ENCODE results near the gene BCKDHA. TPM values are rescaled to one million over a fixed set of nuclear protein-coding genes. Genes with fewer than 3 reads are reported as not detected.
A peak's percentile ranks its signal among the peaks of the same experiment; 100 is the strongest.
"Not testable (repeated sequence)": the region's sequence is repeated elsewhere in the genome, so short reads cannot be mapped to it uniquely, and the experiment has no call there.

The BCKDHA gene
- total RNA-seq, 2 experiments from 2014 or later, result 18.7 to 20.1 TPM

DNA sequence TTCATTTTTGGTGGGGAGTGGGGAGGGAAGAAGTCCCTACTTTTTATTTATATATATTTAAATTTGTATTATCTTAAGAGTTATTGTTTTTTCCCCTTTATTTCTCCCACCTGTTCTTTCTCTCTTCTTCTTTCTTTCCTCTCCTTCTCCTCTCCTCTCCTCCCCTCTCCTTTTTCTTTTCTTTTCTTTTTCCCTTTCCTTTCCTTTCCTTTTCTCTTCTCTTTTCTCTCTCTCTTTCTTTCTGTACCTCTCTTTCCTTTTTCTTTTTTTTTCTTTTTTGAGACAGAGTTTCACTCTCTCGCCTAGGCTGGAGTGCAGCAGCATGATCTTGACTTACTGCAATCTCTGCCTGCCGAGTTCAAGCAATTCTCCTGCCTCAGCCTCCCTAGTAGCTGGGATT, 1.9 kb downstream of the BCKDHA start:
- no peaks in the 10 kb centered on the region for H3K36me3 Mint-ChIP-seq
- H3K4me1 Mint-ChIP-seq, result peaks cover 35% of the 10 kb centered on the region
- ATAC-seq (no peak), DNase-seq (no peak)
- no peaks in the 10 kb centered on the region for H3K27me3 Mint-ChIP-seq
- H3K27ac Mint-ChIP-seq, result peak overlapping the region; percentile 50
- H3K4me3 Mint-ChIP-seq, result no peak overlapping the region
- CTCF ChIA-PET, result interaction anchor here (1.3 kb wide), 1 partner anchor 11 kb away, joined by 3 read pairs; no protein-coding TSS in a partner anchor
- no peaks in the 10 kb centered on the region for H3K9me3 Mint-ChIP-seq (ENCODE audit: low read depth)

DNA sequence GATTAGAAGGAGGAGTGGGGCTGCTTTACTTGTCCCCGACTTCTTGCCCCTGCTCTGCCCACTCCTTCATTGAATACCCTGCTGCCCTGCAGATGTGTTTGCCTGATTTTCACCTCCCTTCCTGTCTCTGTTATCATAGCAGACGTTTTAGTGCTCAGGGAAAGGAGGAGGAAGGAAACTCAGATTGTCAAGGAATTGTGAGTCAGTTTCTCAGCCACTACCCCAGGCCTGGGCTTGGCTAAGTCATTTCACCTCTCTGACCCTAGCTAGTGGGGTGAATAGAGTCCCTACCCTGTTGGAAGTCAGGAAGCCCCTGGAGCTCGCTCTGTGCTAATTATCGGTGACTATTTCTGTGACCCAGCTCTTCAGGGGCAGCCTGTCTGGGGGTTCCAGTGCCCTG, 3.9 kb downstream of the BCKDHA start:
- H3K36me3 Mint-ChIP-seq, result no peaks in the 10 kb centered on the region
- CTCF ChIA-PET, result no interaction called here

DNA sequence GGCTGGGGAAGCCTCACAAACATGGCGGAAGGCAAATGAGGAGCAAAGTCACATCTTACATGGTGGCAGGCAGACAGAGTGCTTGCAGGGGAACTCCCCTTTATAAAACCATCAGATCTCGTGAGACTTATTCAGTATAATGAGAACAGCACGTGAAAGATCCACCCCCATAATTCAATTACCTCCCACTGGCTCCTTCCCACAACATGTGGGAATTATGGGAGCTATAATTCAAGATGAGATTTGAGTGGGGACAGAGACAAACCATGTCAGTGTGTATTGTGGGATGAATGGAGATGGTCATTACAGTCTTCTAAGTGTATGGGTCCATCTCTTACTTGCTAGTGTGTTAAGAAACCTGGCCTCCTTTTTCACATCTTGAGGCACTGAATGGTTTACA, 4.4 kb downstream of the BCKDHA start:
- ATAC-seq, result no peak
- Mint-ChIP-seq H3K4me3 (no peak overlapping the region), H3K27me3 (no peaks in the 10 kb centered on the region), H3K9me3 (ENCODE audit: low read depth) (no peaks in the 10 kb centered on the region), H3K36me3 (no peaks in the 10 kb centered on the region), H3K27ac (peak overlapping the region; percentile 33), H3K4me1 (peaks cover 23% of the 10 kb centered on the region)
- CTCF ChIA-PET, result no interaction called here
- DNase-seq, result no peak

More for the DNA sequence above, 3.9 kb downstream of the BCKDHA start:
- H3K9me3 Mint-ChIP-seq (ENCODE audit: low read depth), result no peaks in the 10 kb centered on the region
- no peak for DNase-seq
- H3K4me3 Mint-ChIP-seq, result no peak overlapping the region
- H3K27ac Mint-ChIP-seq, result peak overlapping the region; percentile 41
- H3K27me3 Mint-ChIP-seq, result no peaks in the 10 kb centered on the region
- ATAC-seq, result no peak
- peaks cover 25% of the 10 kb centered on the region for H3K4me1 Mint-ChIP-seq

DNA sequence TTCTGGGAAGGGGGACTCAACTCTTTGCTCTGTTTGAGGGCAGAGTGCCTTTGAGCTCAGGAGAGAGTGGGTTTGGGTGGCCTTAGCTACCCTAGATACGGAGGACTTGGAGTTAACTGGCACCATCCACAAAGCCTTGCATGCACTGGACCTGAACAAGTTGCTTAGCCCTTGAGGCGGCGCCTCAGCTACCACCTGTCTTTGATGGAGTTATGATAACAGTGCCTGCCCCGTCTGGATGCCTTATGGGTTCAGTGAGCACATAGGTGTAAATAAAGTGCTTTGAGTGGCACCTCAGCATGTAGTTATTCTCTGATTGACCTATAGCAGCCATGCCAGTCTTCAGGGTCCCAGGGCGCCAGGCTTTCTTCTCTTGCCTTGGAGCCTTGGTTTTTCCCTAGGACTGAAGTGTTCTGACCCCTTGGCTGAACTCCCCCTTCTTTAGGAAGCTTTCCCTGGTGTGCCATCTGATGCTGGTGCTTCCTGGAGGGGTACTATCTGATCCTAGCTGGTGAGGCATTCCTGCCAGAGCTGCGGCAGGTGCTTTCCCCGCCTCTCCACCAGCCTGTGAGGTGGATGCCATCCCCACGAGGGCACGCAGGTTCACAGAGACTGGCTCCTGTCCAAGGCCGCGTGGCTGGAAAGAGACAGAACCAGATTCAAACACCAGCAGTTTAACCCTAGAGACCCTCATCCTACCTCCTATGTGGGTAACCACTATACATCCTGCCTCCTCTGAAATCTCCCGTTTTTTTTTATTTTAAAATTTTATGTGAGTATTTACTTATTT, 5.8 kb downstream of the BCKDHA start:
- Mint-ChIP-seq H3K4me3 (no peak overlapping the region), H3K4me1 (peaks cover 17% of the 10 kb centered on the region), H3K27ac (no peak overlapping the region), H3K27me3 (no peaks in the 10 kb centered on the region), H3K9me3 (ENCODE audit: low read depth) (no peaks in the 10 kb centered on the region), H3K36me3 (no peaks in the 10 kb centered on the region)
- DNase-seq (no peak), ATAC-seq (no peak)
- CTCF ChIA-PET, result no interaction called here

DNA sequence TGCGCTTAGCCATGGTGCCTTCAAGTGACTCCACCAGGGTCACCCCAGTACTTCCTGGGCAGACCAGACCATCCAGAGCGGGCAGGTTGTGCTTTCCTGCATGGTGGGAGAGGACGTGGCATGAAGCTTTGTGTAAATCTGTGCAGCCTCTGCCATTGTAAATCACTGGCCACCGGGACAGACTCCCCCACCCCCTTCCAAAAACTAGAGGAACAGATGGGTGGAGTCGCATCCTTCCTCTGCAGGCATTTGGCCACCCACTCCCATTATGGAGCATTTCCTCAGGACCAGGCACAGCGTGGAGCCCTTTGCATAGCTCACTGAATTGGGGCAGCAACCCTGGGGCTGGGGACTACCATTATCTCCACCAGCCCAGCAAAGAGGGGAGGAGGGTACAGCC, 8.2 kb downstream of the BCKDHA start:
- peaks cover 13% of the 10 kb centered on the region for H3K4me1 Mint-ChIP-seq
- DNase-seq (no peak), ATAC-seq (no peak)
- CTCF ChIA-PET, result no interaction called here
- no peaks in the 10 kb centered on the region for H3K9me3 Mint-ChIP-seq (ENCODE audit: low read depth)
- no peak overlapping the region for H3K4me3 Mint-ChIP-seq
- no peaks in the 10 kb centered on the region for H3K36me3 Mint-ChIP-seq
- no peaks in the 10 kb centered on the region for H3K27me3 Mint-ChIP-seq
- no peak overlapping the region for H3K27ac Mint-ChIP-seq

DNA sequence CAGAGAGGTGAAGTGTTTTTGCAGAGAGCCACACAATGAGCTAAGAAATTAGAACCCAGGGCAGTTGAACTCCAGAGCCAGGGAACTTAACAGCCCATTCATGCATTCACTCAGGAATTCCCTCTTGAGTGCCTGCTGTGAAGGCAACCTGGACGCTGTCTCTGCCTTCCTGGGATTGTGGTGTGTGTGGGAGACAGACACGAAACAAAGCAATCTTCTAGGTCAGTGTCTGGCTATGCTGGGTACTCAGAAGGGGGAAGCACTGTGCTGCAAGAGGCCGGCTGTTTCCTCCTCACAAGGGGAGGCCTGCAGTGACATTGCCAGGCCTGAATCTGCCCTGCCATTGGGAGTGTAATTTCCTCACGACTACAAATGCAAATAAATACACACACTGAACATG, 9.7 kb downstream of the BCKDHA start:
- no peaks in the 10 kb centered on the region for H3K27me3 Mint-ChIP-seq
- no peak overlapping the region for H3K27ac Mint-ChIP-seq
- H3K4me3 Mint-ChIP-seq, result no peak overlapping the region
- ATAC-seq, result no peak
- H3K9me3 Mint-ChIP-seq (ENCODE audit: low read depth), result no peaks in the 10 kb centered on the region
- H3K4me1 Mint-ChIP-seq, result peaks cover 10% of the 10 kb centered on the region
- CTCF ChIA-PET, result no interaction called here
- no peaks in the 10 kb centered on the region for H3K36me3 Mint-ChIP-seq
- no peak for DNase-seq

DNA sequence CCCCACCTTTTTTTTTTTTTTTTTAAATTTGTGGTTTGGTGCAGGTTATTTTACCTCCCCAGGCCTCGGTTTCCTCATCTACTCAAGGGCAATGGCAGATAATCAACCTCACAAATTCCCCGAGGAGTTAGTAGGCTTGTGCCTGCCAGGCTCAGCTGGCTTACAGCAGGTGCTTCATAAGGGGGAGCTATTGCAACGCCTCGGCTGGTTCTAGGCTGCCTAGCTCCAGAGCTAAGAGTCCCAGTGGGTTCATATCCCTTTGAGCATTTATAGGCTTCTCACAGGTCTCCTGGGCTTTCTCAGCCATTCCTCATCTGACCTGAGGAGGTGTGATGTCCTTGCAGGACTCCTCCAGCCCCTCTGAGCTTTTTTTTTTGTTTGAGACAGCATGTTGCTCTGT, 10.6 kb downstream of the BCKDHA start:
- DNase-seq (no peak), ATAC-seq (no peak)
- Mint-ChIP-seq H3K27me3 (no peaks in the 10 kb centered on the region), H3K36me3 (no peaks in the 10 kb centered on the region), H3K9me3 (ENCODE audit: low read depth) (no peaks in the 10 kb centered on the region), H3K27ac (no peak overlapping the region), H3K4me3 (no peak overlapping the region), H3K4me1 (peaks cover 10% of the 10 kb centered on the region)
- CTCF ChIA-PET, result interaction anchor here (0.6 to 1.3 kb wide), 3 partner anchors 29 to 345 kb away, joined by 3 to 5 read pairs (median 4); no protein-coding TSS in a partner anchor

DNA sequence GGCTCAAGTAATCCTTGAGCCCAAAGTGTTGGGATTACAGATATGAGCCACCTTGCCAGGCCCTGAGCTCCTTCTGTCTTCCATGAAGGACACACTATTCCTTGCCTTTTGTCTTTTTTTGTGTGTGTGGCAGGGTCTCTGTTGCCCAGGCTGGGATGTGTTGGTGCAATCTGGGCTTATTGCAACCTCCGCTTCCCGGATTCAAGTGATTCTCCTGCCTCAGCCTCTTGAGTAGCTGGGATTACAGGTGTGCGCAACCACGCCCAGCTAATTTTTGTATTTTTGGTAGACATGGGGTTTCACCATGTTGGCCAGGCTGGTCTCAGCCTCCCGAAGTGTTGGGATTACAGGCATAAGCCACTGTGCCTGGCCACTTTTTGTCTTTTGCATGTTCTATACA, 11.2 kb downstream of the BCKDHA start:
- peaks cover 10% of the 10 kb centered on the region for H3K4me1 Mint-ChIP-seq
- DNase-seq; H3K9me3 Mint-ChIP-seq (ENCODE audit: low read depth); H3K27ac Mint-ChIP-seq; H3K4me3 Mint-ChIP-seq; ATAC-seq; H3K27me3 Mint-ChIP-seq; H3K36me3 Mint-ChIP-seq: not testable (repeated sequence)
- CTCF ChIA-PET, result interaction anchor here (1.0 to 1.3 kb wide), 2 partner anchors 28 to 345 kb away, joined by 4 to 5 read pairs; no protein-coding TSS in a partner anchor

DNA sequence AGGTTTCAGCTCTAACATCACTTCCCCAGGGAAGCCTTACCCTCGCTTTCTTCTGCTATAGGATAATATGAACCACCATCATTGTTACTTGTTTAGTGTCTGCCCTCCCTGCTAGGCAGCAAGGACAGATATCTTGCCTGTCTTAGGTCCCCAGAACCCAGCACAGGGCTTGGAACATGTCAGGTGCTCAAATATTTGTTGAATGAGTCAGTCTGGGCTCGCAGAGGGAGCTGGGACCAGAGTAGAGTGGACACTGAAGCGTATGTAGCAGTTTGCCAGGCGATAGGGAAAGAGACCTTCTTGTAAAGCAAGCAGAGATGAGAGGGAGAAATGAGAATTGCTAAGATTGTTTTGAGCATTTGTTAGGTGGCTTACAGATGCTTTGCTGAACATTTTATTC, 11.7 kb downstream of the BCKDHA start:
- Mint-ChIP-seq H3K4me3 (no peak overlapping the region), H3K27me3 (no peaks in the 10 kb centered on the region), H3K9me3 (ENCODE audit: low read depth) (no peaks in the 10 kb centered on the region), H3K27ac (no peak overlapping the region), H3K36me3 (no peaks in the 10 kb centered on the region), H3K4me1 (peaks cover 10% of the 10 kb centered on the region)
- DNase-seq, result no peak
- CTCF ChIA-PET, result interaction anchor here (1.5 to 1.7 kb wide), 2 partner anchors 22 to 40 kb away, joined by 3 to 4 read pairs; no protein-coding TSS in a partner anchor
- no peak for ATAC-seq

DNA sequence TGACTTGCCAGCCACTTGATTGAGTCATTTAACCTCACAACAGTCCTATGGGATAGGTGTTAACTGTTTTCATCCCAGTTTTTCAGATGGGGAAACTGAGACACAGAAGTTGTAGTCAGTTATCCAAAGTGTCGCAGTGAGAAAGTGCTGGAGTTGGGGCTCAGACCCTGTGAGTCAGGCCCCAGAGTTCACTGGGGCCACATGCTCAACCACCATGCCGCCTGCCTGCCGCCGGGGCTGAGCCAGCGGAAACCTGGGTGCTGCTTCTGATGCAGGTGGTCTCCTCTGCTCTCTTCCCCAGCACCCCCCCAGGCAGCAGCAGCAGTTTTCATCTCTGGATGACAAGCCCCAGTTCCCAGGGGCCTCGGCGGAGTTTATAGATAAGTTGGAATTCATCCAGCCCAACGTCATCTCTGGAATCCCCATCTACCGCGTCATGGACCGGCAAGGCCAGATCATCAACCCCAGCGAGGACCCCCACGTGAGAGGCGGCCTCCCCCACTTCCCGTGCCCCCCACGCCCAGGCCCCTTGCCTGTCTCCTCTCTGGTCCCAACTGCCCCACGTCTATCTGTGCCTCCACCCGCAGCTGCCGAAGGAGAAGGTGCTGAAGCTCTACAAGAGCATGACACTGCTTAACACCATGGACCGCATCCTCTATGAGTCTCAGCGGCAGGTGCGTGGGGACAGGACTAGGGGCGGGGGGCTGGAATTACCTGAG, 12.9 kb downstream of the BCKDHA start:
- H3K36me3 Mint-ChIP-seq, result peaks cover 2% of the 10 kb centered on the region
- peaks cover 10% of the 10 kb centered on the region for H3K4me1 Mint-ChIP-seq
- H3K4me3 Mint-ChIP-seq, result no peak overlapping the region
- H3K27me3 Mint-ChIP-seq, result no peaks in the 10 kb centered on the region
- ATAC-seq (no peak), DNase-seq (no peak)
- H3K9me3 Mint-ChIP-seq (ENCODE audit: low read depth), result no peaks in the 10 kb centered on the region
- CTCF ChIA-PET, result interaction anchor here (1.5 to 1.7 kb wide), 2 partner anchors 21 to 38 kb away, joined by 3 to 4 read pairs; no protein-coding TSS in a partner anchor
- H3K27ac Mint-ChIP-seq, result no peak overlapping the region

DNA sequence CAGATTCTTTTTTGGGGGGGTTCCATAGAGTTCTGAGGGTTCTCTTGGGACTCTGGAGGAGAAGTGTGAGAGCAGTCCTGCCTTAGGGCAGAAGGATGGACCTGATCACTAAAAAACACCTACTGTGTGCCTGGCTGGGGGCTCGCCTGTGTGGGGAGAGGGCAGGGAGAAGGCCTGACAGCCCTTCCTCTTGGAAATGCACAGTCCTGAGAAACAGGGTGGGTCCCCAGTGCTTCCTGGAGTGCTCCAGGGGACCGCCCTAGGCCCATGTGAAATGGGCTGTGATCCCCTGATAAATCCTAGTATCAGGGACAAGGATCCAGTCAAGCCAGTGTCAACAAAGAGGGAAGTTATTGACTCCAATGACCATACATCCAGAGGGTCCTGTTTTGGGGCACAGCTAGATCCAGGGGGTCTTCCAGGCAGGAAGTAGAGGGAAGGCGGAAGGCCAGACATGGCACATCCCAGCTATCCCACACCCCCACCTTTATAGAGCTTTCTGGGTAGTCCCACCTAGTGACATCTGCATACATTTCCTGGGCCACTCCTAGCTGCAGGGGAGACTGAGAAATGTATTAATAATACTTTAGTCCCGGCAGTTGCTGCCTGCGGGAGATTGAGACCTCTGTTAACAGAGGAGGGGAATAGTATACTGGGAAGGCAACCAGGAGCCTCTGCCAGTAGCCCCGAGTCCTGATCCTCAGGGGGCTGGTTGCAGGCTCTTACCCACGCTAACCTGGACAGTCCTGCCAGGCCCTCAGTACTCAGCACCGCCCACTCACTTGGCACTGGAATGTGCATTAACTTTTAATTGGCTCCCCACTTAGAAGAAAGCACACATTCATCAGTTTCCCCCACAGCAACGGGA, 13.7 kb downstream of the BCKDHA start:
- H3K9me3 Mint-ChIP-seq (ENCODE audit: low read depth), result no peaks in the 10 kb centered on the region
- ATAC-seq (no peak), DNase-seq (no peak)
- peaks cover 2% of the 10 kb centered on the region for H3K36me3 Mint-ChIP-seq
- CTCF ChIA-PET, result interaction anchor here (1.7 kb wide), 1 partner anchor 37 kb away, joined by 4 read pairs; no protein-coding TSS in a partner anchor
- no peak overlapping the region for H3K27ac Mint-ChIP-seq
- peaks cover 10% of the 10 kb centered on the region for H3K4me1 Mint-ChIP-seq
- no peak overlapping the region for H3K4me3 Mint-ChIP-seq
- H3K27me3 Mint-ChIP-seq, result no peaks in the 10 kb centered on the region

DNA sequence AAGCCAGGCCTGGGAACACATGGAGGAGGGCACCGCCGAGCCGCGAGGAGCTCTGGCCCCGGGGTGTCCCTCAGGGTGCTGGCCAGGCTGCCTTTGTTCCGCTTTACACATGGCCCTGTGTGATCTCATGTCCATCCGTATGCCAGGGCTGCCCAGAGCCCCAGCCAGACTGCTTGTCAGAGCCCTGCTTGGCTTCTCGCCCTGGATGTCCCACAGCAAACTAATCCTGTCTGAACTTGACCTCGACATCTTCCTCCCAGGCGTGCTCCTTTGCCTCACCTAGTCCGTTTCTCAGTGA, 14.3 kb downstream of the BCKDHA start:
- ATAC-seq (no peak), DNase-seq (no peak)
- Mint-ChIP-seq H3K36me3 (peaks cover 2% of the 10 kb centered on the region), H3K4me1 (peaks cover 10% of the 10 kb centered on the region), H3K9me3 (ENCODE audit: low read depth) (no peaks in the 10 kb centered on the region), H3K27me3 (no peaks in the 10 kb centered on the region), H3K27ac (no peak overlapping the region), H3K4me3 (no peak overlapping the region)
- CTCF ChIA-PET, result no interaction called here

DNA sequence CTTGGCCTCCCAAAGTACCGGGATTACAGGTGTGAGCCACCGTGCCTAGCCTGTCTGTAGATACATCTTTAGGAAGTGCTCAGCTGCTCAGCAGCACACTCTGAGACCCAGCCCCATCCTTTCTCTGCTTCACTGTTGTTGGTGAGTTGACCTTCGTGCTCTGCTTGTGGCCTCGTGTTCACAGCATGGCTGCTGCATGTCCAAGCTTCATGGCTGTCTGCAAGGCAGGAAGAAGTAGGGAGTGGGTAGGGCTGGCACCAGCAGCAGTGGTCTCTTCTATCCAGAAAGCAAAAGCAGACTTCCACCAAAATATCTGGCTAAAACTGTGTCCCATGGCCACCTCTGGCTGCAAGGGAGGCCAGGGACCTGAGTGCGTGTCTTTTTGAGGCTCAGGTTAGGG, 15.3 kb downstream of the BCKDHA start:
- Mint-ChIP-seq H3K36me3 (peaks cover 4% of the 10 kb centered on the region), H3K9me3 (ENCODE audit: low read depth) (no peaks in the 10 kb centered on the region), H3K4me1 (peaks cover 10% of the 10 kb centered on the region), H3K4me3 (no peak overlapping the region), H3K27ac (no peak overlapping the region), H3K27me3 (no peaks in the 10 kb centered on the region)
- no peak for DNase-seq
- no peak for ATAC-seq
- CTCF ChIA-PET, result no interaction called here

All from activated CD8-positive, alpha-beta memory T cell treated with anti-CD3 and anti-CD28 coated beads, Interleukin-2, amount 10 ng/mL, durations not matched to agents 7 days and 5 days (primary cell).